Activated CD4-positive, alpha-beta memory T cell treated with anti-CD3 and anti-CD28 coated beads, Interleukin-2, amount 10 ng/mL, durations not matched to agents 7 days and 5 days (primary cell): ENCODE measurements around the gene PRKAG2. TPM values are rescaled to one million over a fixed set of nuclear protein-coding genes. Genes with fewer than 3 reads are reported as not detected.

ENCODE experiments used
- CTCF ChIA-PET: fragments of 350-600 bp; sonication (Branson Sonifier 250); formaldehyde crosslinking; loops from one replicate; lab custom pipeline; 2021; ENCODE audit warnings: antibody characterized with exemption, inconsistent platforms; lab: Charles Lee
- POLR2A ChIA-PET: fragments of 350-600 bp; sonication (Branson Sonifier 250); formaldehyde crosslinking; loops from one replicate; lab custom pipeline; 2021; ENCODE audit warnings: antibody characterized with exemption; lab: Charles Lee
- DNase-seq: peaks from one replicate; pipeline ENCODE4 v3.0.0-alpha.2; 2020
- H3K27ac Mint-ChIP-seq: one replicate; pipeline ENCODE4 v1.8.0; 2021; ENCODE audit warnings: mild to moderate bottlenecking, mixed read lengths
- H3K27me3 Mint-ChIP-seq: one replicate; pipeline ENCODE4 v1.8.0; 2021; ENCODE audit warnings: mixed read lengths
- H3K36me3 Mint-ChIP-seq: one replicate; pipeline ENCODE4 v1.8.0; 2021; ENCODE audit warnings: low read depth, mixed read lengths
- H3K4me1 Mint-ChIP-seq: one replicate; pipeline ENCODE4 v1.8.0; 2021; ENCODE audit warnings: mixed read lengths
- H3K4me3 Mint-ChIP-seq: one replicate; pipeline ENCODE4 v1.8.0; 2021; ENCODE audit warnings: mild to moderate bottlenecking, mixed read lengths
- H3K9me3 Mint-ChIP-seq: one replicate; pipeline ENCODE4 v1.8.0; 2021; ENCODE audit warnings: mixed read lengths
- total RNA-seq, 2 experiments: library from RNA; stranded (reverse); gene quantifications; one replicate each; pipeline ENCODE4 v1.2.3, GENCODE V29; 2021

PRKAG2 gene
- total RNA-seq, 2 experiments from 2014 or later = 25.4 to 33.7 TPM

GRCh38 chr7:151678227-151678604 lies 198.7 kb downstream of the PRKAG2 start:
- peaks cover 3% of the 10 kb centered on the region for H3K4me1 Mint-ChIP-seq
- no peak overlapping the region for H3K27ac Mint-ChIP-seq
- H3K27me3 Mint-ChIP-seq = no peaks in the 10 kb centered on the region
- ChIA-PET CTCF (no interaction called here), POLR2A (no interaction called here)
- H3K36me3 Mint-ChIP-seq = no peaks in the 10 kb centered on the region
- no peak for DNase-seq
- no peaks in the 10 kb centered on the region for H3K9me3 Mint-ChIP-seq
- H3K4me3 Mint-ChIP-seq = no peak overlapping the region

GRCh38 chr7:151677581-151678226 lies 199.2 kb downstream of the PRKAG2 start:
- Mint-ChIP-seq H3K27ac (no peak overlapping the region), H3K4me1 (peaks cover 3% of the 10 kb centered on the region), H3K9me3 (no peaks in the 10 kb centered on the region), H3K36me3 (no peaks in the 10 kb centered on the region), H3K4me3 (no peak overlapping the region), H3K27me3 (no peaks in the 10 kb centered on the region)
- no peak for DNase-seq
- POLR2A ChIA-PET = interaction anchor here (0.7 kb wide), 1 partner anchor 10 kb away, joined by 3 read pairs; no protein-coding TSS in a partner anchor
- CTCF ChIA-PET = no interaction called here

- Mint-ChIP-seq H3K36me3 (no peaks in the 10 kb centered on the region), H3K27ac (no peak overlapping the region), H3K4me3 (no peak overlapping the region), H3K9me3 (no peaks in the 10 kb centered on the region), H3K27me3 (no peaks in the 10 kb centered on the region), H3K4me1 (peaks cover 3% of the 10 kb centered on the region)
- ChIA-PET CTCF (no interaction called here), POLR2A (no interaction called here)
- no peak for DNase-seq
Observed at GRCh38 chr7:151676759-151677158, 200.2 kb downstream of the PRKAG2 start.

GRCh38 chr7:151675196-151675920 lies 201.6 kb downstream of the PRKAG2 start:
- no peak for DNase-seq
- H3K4me1 Mint-ChIP-seq = peaks cover 3% of the 10 kb centered on the region
- H3K36me3 Mint-ChIP-seq = no peaks in the 10 kb centered on the region
- ChIA-PET CTCF (no interaction called here), POLR2A (no interaction called here)
- H3K4me3 Mint-ChIP-seq = no peak overlapping the region
- no peaks in the 10 kb centered on the region for H3K27me3 Mint-ChIP-seq
- H3K9me3 Mint-ChIP-seq = no peaks in the 10 kb centered on the region
- H3K27ac Mint-ChIP-seq = no peak overlapping the region

GRCh38 chr7:151674161-151674920 lies 202.6 kb downstream of the PRKAG2 start:
- Mint-ChIP-seq H3K9me3 (peaks cover 1% of the 10 kb centered on the region), H3K4me3 (no peak overlapping the region), H3K27ac (no peak overlapping the region), H3K27me3 (no peaks in the 10 kb centered on the region), H3K36me3 (no peaks in the 10 kb centered on the region), H3K4me1 (peaks cover 3% of the 10 kb centered on the region)
- no peak for DNase-seq
- ChIA-PET POLR2A (no interaction called here), CTCF (no interaction called here)

- H3K9me3 Mint-ChIP-seq = peaks cover 3% of the 10 kb centered on the region
- H3K4me1 Mint-ChIP-seq = no peaks in the 10 kb centered on the region
- CTCF ChIA-PET = no interaction called here
- no peaks in the 10 kb centered on the region for H3K27me3 Mint-ChIP-seq
- H3K4me3 Mint-ChIP-seq = no peak overlapping the region
- no peak for DNase-seq
- H3K36me3 Mint-ChIP-seq = no peaks in the 10 kb centered on the region
- POLR2A ChIA-PET = no interaction called here
- H3K27ac Mint-ChIP-seq = no peak overlapping the region
Observed at GRCh38 chr7:151673216-151673615, 203.7 kb downstream of the PRKAG2 start.

- DNase-seq = no peak
- Mint-ChIP-seq H3K36me3 (no peaks in the 10 kb centered on the region), H3K4me1 (no peaks in the 10 kb centered on the region), H3K27ac (no peak overlapping the region), H3K27me3 (no peaks in the 10 kb centered on the region), H3K9me3 (peaks cover 3% of the 10 kb centered on the region), H3K4me3 (no peak overlapping the region)
- CTCF ChIA-PET = no interaction called here
- POLR2A ChIA-PET = no interaction called here
Observed at GRCh38 chr7:151672716-151673115, 204.2 kb downstream of the PRKAG2 start.

GRCh38 chr7:151671514-151671913 lies 205.4 kb downstream of the PRKAG2 start:
- no peak overlapping the region for H3K27ac Mint-ChIP-seq
- H3K27me3 Mint-ChIP-seq = no peaks in the 10 kb centered on the region
- POLR2A ChIA-PET = no interaction called here
- H3K9me3 Mint-ChIP-seq = peaks cover 3% of the 10 kb centered on the region
- no peaks in the 10 kb centered on the region for H3K4me1 Mint-ChIP-seq
- no peak overlapping the region for H3K4me3 Mint-ChIP-seq
- CTCF ChIA-PET = no interaction called here
- DNase-seq = no peak
- no peaks in the 10 kb centered on the region for H3K36me3 Mint-ChIP-seq

- no peaks in the 10 kb centered on the region for H3K27me3 Mint-ChIP-seq
- no peaks in the 10 kb centered on the region for H3K4me1 Mint-ChIP-seq
- no peak for DNase-seq
- POLR2A ChIA-PET = no interaction called here
- peaks cover 3% of the 10 kb centered on the region for H3K9me3 Mint-ChIP-seq
- CTCF ChIA-PET = no interaction called here
- no peak overlapping the region for H3K4me3 Mint-ChIP-seq
- no peak overlapping the region for H3K27ac Mint-ChIP-seq
- H3K36me3 Mint-ChIP-seq = no peaks in the 10 kb centered on the region
Observed at GRCh38 chr7:151669762-151670161, 207.2 kb downstream of the PRKAG2 start.

- ChIA-PET POLR2A (interaction anchor here (1.0 kb wide), 1 partner anchor 11 kb away, joined by 3 read pairs; no protein-coding TSS in a partner anchor), CTCF (interaction anchor here (1.4 kb wide), 1 partner anchor 35 kb away, joined by 3 read pairs; no protein-coding TSS in a partner anchor)
- Mint-ChIP-seq H3K27ac (no peak overlapping the region), H3K9me3 (peaks cover 3% of the 10 kb centered on the region), H3K36me3 (no peaks in the 10 kb centered on the region), H3K4me3 (no peak overlapping the region), H3K4me1 (no peaks in the 10 kb centered on the region), H3K27me3 (no peaks in the 10 kb centered on the region)
- DNase-seq = no peak
Observed at GRCh38 chr7:151666886-151667285, 210.0 kb downstream of the PRKAG2 start.

- Mint-ChIP-seq H3K27ac (no peak overlapping the region), H3K4me1 (no peaks in the 10 kb centered on the region), H3K27me3 (no peaks in the 10 kb centered on the region), H3K4me3 (no peak overlapping the region), H3K36me3 (no peaks in the 10 kb centered on the region), H3K9me3 (peaks cover 3% of the 10 kb centered on the region)
- ChIA-PET CTCF (no interaction called here), POLR2A (no interaction called here)
- no peak for DNase-seq
Observed at GRCh38 chr7:151665368-151665767, 211.5 kb downstream of the PRKAG2 start.

GRCh38 chr7:151664268-151664667 lies 212.6 kb downstream of the PRKAG2 start:
- no peaks in the 10 kb centered on the region for H3K36me3 Mint-ChIP-seq
- H3K9me3 Mint-ChIP-seq = peaks cover under 1% of the 10 kb centered on the region
- ChIA-PET CTCF (no interaction called here), POLR2A (no interaction called here)
- H3K4me3 Mint-ChIP-seq = no peak overlapping the region
- no peak overlapping the region for H3K27ac Mint-ChIP-seq
- no peak for DNase-seq
- H3K4me1 Mint-ChIP-seq = no peaks in the 10 kb centered on the region
- H3K27me3 Mint-ChIP-seq = no peaks in the 10 kb centered on the region

GRCh38 chr7:151663382-151664100 lies 213.4 kb downstream of the PRKAG2 start:
- CTCF ChIA-PET = interaction anchor here (0.6 kb wide), 1 partner anchor 50 kb away, joined by 3 read pairs; no protein-coding TSS in a partner anchor
- H3K4me3 Mint-ChIP-seq = no peak overlapping the region
- no peak overlapping the region for H3K27ac Mint-ChIP-seq
- no peaks in the 10 kb centered on the region for H3K36me3 Mint-ChIP-seq
- H3K9me3 Mint-ChIP-seq = no peaks in the 10 kb centered on the region
- no peaks in the 10 kb centered on the region for H3K4me1 Mint-ChIP-seq
- POLR2A ChIA-PET = no interaction called here
- H3K27me3 Mint-ChIP-seq = no peaks in the 10 kb centered on the region
- no peak for DNase-seq
